Erythroblast (primary cell): ENCODE results near the gene LRFN2.

Source experiments
- DNase-seq, 2 experiments: peaks; one replicate each; lab custom pipeline; 2025; lab: John Stamatoyannopoulos, UW
- GATA1 ChIP-seq: IDR thresholded peaks from 2 replicates; pipeline ENCODE4 v1.6.1; 2011; ENCODE audit warnings: low read depth, mild to moderate bottlenecking, control low read depth, low read length, moderate library complexity
- POLR2A ChIP-seq: IDR thresholded peaks from 2 replicates; pipeline ENCODE4 v1.6.1; 2011; ENCODE audit warnings: mild to moderate bottlenecking, low read length

LRFN2 gene

DNA sequence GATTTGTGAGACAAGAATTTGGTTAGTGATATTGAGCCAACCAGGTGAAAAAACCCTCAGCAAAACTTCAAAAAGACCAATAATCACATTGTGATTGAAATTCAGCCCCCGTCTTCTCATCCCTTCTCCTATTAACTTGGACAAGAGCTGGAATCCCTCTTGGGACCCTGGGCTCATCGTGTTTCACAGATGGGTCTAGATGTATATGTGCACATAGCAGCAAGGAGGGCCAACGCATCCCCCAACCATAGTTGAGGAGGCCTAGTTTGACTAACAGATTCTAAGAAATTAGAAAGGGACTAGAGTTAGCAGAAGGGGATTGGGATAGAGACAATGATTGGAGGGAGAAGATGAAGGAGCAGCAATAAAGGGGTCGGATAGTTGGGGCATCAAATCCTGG, 19.8 kb upstream of the LRFN2 start:
- no peak for DNase-seq
- TF ChIP-seq GATA1, result no peak
- no peak for TF ChIP-seq POLR2A

DNA sequence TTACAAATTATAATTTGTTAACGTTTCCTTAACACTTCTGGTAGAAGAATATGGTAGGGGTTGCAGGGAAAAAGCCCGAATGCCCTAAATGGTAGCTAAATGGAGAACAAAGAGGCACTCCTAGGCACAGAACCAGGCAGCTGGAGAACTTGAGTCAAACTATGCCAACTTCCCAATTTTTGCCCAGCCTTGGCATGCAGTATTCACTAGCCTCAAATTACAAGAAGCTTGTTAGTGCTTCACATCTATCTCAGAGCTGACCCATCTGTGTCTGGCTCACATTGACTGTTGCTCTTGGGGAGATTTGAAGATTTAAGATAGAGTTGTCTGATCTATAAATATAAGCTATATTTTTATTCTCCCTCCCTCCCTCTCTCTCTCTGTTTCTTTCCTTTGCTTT, 19.4 kb upstream of the LRFN2 start:
- no peak for DNase-seq
- TF ChIP-seq GATA1 (no peak), POLR2A (no peak)

DNA sequence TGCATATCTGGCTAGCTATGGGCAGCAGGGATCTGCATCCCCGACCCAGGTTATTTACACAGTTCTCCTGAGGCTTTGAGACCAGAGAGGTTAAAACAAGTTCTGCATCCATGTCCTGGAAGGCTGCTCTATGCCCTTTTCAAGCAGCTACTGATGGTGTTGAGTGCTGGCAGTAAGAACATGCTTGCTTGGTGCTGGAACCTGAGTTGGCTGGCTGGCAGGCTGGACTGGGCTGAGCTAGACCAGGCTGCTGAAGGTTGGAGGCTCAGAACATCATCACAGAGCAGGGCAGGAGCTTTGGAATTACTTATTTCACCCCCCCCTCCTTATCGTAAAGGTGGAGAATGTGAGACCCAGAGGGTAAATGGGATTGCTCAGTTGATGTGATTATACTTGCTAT, 16.9 kb upstream of the LRFN2 start:
- DNase-seq, result no peak
- TF ChIP-seq POLR2A (no peak), GATA1 (no peak)

DNA sequence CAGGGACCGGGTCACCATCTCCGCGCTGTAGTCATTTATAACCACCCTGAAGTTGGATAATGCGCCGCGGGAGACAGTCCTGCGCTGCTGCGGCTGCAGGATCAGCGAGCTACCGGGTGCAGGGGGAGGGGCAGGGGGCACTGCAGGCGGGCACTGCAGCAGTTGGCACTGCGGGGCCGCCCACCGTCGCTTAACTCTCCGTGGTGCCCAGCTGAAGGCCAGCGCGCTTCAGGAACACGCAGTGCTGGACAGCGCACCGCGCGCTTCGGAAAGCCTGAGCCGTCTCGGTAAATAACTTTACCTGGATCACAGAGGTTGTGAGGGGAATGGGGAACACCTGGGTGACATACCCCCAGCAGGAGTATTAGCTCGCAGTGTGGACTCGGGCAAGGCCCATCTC, 12.4 kb upstream of the LRFN2 start:
- TF ChIP-seq POLR2A (no peak), GATA1 (no peak)
- no peak for DNase-seq

DNA sequence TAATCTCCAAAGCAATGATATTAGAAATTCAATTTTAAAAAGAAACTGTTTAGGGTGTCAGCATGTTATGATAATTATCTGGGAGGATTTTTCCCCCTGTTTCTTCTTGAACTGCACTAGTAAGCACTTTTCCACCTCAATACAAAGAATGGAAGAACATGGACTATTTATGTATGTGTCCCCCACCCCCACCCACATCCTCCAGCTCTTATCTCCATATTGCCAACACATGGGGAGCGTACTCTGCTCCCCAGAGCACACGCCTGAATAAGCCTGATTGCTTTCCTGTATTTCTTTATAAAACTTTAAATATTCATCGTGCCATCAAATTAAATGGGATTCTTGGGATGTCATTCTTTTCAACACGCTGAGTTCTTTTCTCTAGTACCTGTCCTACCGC, 11.4 kb upstream of the LRFN2 start:
- DNase-seq, result no peak
- TF ChIP-seq POLR2A (no peak), GATA1 (no peak)

DNA sequence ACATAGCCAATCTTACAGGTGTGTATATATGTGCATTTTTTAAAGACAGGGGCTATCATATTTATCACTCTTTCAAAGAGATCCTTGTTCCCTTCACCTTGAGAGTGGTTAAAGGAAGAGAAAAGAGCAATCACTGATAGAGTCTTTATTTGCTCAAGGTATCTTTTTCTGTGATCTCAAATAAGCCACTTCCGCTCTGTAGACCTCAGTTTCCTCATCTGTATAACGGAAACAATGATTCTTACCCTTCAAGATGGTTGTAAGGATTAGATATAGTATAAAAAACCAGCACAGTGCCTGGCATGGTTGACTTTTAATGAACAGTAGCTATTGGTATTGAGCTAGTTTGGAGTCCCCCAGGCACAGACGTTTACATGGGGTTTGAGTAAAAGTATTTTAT, 10.1 kb upstream of the LRFN2 start:
- no peak for TF ChIP-seq GATA1
- TF ChIP-seq POLR2A, result no peak

DNA sequence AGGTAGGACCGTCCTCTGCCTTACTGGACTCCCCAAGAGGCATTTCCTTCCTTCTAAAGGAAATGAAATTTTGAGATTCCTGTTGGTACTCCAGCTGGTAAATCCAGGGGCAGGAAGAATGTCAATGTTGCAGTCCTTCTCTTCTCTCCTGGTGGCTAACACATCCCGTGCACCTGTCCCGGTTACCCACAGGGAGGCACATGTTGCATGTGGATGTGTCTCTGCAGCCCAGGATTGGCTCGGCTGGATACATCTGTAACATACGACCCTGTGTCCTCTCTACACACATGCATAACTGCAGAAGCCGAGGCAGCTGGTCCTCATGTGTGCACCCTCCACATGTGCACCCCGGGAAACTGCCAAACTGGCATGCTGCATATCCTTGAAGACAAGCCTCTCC, 1.3 kb upstream of the LRFN2 start:
- DNase-seq, result no peak
- TF ChIP-seq GATA1, result no peak
- TF ChIP-seq POLR2A, result no peak

More for the DNA sequence above, 10.1 kb upstream of the LRFN2 start:
- no peak for DNase-seq

DNA sequence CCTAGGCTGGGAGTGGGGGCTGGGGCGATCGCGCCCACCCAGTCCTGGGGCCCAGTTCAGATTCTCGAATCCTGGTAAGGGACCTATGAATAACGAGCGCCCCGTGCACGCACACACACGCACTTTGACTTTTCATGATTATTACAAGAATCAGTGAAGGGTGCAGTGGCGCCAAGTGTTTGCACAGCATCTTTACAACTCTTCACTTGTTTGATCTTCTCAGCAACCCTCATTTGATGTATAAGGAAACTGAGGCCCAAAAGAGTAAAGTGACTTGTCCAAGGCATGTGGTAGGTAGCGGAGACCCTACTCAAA, 863 bp upstream of the LRFN2 start:
- DNase-seq, result no peak
- no peak for TF ChIP-seq POLR2A
- TF ChIP-seq GATA1, result no peak

DNA sequence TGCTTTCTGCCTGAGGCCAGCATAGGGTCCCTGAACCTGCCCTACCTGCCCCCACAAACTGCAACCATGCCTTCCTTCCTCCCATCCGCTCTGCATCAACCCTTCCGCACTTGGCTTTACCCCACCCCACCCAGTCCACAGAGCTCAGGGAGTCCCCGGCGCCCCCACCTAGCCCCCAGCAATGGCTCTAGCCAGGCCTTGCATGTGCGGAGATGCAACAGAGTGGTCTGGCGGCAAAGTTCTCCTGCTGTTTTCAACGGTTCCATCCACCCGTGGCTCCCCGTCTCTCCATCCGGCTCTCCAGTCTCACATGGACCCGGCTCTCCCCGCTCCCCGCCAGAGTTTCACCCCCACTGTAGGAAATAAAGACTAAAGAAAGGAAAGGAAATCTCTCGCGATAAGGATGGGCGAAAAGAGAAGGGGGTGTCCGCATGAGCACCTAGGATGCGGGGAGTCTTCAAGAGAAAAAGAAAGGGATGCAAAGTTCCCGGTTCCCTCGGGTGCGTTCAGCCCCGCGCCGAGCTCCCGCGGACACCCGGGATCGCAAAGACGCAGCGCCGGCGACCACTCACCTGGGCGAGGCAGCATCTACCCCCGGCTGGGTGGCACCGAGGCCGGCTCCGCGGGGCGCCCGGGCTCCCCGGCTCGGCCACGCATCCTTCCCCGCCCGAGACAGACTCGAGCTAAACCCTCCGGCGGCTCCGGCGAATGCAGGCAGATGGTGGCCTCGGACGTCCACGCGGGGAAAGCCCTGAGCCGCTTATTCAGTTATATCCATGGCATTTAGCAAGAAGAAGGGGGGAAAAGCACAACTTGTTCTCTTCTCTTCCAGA, 579 bp downstream of the LRFN2 start:
- no peak for TF ChIP-seq GATA1
- no peak for TF ChIP-seq POLR2A
- DNase-seq, result no peak

DNA sequence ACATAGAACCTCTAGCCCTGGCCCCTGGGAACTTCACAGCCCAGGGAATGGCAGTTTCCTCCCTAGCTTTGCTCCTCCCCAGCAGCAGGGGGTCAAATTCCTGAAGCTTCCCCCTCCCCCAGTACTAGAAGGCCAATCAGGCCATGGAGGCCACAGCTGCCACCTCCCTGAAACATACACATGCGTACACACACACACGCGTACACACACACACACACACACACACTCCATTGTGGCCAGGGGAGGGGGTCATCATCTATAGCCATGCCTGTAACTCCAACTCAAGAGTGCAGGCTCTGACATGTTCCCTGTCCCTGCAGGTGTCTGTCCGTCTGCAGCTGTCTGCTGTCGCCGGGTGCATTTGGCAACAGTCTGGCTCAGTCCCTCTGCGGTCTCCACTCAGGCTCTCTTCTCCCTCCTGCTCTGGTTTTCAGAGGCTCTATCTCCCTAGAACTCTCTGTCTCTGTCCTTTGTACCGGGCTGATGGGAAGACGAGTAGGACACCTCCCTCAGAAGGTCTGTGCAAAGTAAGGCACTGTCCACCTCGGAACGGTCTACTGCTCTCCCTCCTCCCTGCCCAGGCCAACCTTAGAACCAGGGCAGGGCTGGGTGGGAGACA, 1.4 kb downstream of the LRFN2 start:
- no peak for DNase-seq
- no peak for TF ChIP-seq GATA1
- no peak for TF ChIP-seq POLR2A

DNA sequence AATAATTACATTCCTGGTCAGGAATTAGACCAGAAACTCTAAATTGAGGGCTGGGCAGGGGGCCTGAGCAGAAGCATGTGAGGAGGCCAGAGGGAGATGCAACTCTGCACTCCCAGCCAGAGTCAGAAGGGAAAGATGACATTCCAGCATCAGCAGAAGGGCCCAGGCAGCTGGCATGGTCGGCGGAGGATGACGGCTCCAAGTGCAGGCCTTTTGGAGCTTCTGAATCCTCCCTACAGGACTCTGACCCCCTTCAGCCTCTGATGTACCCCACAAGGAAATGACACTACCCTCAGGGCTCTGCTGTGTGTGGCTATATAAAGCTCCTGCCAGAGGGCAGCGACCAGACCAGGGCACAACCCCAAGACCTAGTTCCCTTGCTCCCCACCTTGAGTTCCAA, 1.9 kb downstream of the LRFN2 start:
- TF ChIP-seq GATA1 (no peak), POLR2A (no peak)
- no peak for DNase-seq

DNA sequence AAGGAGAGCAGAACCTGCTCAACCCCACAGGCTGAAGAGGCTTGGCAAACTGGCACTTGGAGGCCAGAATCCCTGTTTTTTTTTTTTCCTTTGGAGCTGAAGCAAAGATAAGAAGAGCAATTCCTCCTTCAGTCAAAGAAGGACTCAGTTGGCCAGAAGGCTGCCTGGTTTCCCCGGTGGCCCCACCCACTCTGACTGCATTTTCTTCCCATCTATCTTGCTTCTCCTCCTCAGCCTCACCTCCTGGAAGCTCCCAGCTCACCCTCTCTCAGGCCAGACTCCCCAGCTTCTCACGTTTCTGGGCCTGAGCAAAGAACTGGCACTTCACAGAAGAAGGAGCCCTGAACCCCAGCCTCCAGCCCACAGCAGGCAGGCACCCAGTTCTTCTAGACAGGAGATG, 2.4 kb downstream of the LRFN2 start:
- no peak for DNase-seq
- TF ChIP-seq POLR2A, result no peak
- TF ChIP-seq GATA1, result no peak

DNA sequence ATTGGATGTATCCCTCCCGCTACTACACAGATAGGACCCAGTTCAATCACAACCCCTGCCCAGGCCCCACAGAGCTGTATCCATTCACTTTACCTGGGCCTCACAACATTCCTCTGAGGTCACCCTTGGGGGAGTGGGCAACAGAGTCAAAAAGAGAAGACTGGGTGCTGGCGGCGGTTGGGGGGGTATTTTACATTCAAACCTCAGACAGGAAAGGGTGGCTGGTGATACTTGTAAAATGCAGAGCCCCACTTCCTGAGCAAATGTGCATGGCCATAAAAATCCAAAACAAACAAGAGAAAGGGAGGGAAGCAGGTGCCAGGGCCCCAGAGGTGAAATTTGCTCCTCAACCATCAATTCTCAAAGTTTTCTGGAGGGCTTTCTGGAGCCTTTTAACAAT, 3.5 kb downstream of the LRFN2 start:
- no peak for DNase-seq
- TF ChIP-seq GATA1 (no peak), POLR2A (no peak)

DNA sequence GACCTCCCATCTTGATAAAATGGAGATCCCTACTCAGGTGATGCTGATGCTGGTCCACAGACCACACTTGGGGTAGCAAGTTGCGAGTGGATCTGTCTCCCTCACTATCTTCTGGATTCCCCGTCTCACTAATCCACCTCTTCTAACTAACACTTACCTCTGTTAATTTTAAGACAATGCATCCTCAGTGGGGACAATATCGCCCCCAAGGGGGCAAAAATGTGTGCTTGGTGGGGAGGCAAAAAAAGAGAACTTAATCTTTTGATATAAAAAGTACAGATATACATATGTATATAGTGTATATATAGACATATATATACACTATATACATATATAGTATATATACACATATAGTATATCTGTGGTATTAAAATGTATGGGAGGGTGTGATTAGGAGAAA, 4.3 kb downstream of the LRFN2 start:
- TF ChIP-seq POLR2A (no peak), GATA1 (no peak)
- DNase-seq, result no peak

DNA sequence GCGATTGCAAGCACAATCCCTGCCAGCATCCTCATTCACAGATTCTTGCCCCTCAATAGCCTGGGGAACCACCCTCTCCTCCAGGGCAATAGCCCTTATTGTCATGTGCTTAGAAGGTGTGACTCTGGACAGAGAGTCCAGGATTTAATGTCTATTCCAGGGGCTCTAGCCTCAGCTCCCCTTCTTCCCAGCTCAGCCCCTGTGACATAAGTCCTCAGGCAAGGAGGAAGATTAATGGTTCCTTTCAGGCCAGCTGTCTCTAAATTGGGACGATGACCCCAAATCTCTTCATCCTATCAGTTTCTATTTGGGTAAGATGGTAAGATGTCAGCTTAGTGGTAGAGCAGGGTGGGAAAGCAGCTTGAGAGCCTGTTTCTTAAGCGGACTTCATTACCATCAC, 8.1 kb downstream of the LRFN2 start:
- DNase-seq, result no peak

More for the DNA sequence above, 8.1 kb downstream of the LRFN2 start:
- TF ChIP-seq POLR2A, result no peak
- TF ChIP-seq GATA1, result no peak
